ENCODE measurements around the gene ANO6. TPM values are rescaled to one million over a fixed set of nuclear protein-coding genes. Genes with fewer than 3 reads are reported as not detected.

Gene ANO6
- total RNA-seq, 2 experiments from 2014 or later = 13.1 to 13.6 TPM

DNA sequence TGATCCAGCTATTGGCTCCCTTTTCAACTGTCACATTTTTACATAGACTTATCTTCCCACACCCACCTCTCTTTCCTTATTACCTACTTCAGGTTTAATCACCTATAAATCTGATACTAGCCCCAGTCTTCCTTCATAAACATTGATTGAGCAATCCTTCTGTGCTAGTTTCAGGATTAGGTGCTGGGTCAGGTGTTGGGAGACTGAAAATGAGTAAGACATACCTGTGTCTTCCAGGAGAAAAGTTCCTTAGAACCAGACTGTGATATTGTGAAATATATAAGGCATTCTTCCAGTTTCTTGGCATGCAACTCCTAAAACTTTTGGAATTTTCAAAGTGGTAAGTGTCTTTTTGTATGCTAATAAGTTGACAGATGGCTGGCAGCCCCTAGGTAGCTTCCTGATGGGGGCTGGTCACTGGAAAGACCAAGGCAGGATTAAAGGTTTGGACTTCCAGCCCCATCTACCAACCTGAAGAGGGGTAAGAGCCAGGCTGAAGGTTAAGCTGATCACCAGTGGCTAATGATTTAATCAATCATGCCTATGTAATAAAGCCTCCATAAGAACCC lies 4.6 kb downstream of the ANO6 start:
- ChIA-PET POLR2A (no interaction called here), CTCF (interaction anchor here (1.3 kb wide), 1 partner anchor 12 kb away, joined by 5 read pairs; no protein-coding TSS in a partner anchor)
- H3K4me3 Mint-ChIP-seq = no peak overlapping the region
- no peaks in the 10 kb centered on the region for H3K27me3 Mint-ChIP-seq
- TF ChIP-seq, protein P1, sequence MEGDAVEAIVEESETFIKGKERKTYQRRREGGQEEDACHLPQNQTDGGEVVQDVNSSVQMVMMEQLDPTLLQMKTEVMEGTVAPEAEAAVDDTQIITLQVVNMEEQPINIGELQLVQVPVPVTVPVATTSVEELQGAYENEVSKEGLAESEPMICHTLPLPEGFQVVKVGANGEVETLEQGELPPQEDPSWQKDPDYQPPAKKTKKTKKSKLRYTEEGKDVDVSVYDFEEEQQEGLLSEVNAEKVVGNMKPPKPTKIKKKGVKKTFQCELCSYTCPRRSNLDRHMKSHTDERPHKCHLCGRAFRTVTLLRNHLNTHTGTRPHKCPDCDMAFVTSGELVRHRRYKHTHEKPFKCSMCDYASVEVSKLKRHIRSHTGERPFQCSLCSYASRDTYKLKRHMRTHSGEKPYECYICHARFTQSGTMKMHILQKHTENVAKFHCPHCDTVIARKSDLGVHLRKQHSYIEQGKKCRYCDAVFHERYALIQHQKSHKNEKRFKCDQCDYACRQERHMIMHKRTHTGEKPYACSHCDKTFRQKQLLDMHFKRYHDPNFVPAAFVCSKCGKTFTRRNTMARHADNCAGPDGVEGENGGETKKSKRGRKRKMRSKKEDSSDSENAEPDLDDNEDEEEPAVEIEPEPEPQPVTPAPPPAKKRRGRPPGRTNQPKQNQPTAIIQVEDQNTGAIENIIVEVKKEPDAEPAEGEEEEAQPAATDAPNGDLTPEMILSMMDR (IDR thresholded peaks at IDR 0.05) = no peak
- H3K36me3 Mint-ChIP-seq (ENCODE audit: low read depth) = no peaks in the 10 kb centered on the region
- H3K27ac Mint-ChIP-seq = no peak overlapping the region
- ATAC-seq (no peak), DNase-seq (no peak)
- H3K9me3 Mint-ChIP-seq = no peaks in the 10 kb centered on the region
- intact Hi-C loops (cut with micrococcal nuclease) = no loop called here
- H3K4me1 Mint-ChIP-seq (ENCODE audit: low read depth) = peaks cover 43% of the 10 kb centered on the region

DNA sequence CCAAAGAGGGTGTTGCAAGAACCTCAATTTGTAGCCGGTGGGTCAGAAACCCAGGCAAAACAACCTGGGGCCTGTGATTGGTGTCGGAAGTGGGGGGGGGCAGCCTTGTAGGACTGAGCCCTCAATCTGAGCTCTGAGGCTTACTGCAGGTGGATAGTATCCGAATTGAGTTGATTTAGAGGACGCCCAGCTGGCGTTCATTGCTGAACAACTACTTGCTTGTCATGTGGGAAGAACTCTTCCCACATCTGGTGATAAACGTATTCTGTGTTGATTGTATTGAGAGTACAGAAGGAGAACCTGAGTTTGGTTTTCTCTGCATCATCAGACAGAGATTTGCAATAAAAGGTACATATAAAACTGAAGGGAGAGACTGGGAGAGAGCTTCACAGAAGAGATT lies 5.1 kb downstream of the ANO6 start:
- DNase-seq (no peak), ATAC-seq (no peak)
- Mint-ChIP-seq H3K4me1 (ENCODE audit: low read depth) (peaks cover 43% of the 10 kb centered on the region), H3K27me3 (no peaks in the 10 kb centered on the region), H3K27ac (no peak overlapping the region), H3K9me3 (no peaks in the 10 kb centered on the region), H3K4me3 (no peak overlapping the region), H3K36me3 (ENCODE audit: low read depth) (peaks cover 2% of the 10 kb centered on the region)
- intact Hi-C loops (cut with micrococcal nuclease) = no loop called here
- ChIA-PET POLR2A (interaction anchor here (0.8 kb wide), 1 partner anchor 13 kb away, joined by 3 read pairs; no protein-coding TSS in a partner anchor), CTCF (interaction anchor here (1.3 kb wide), 1 partner anchor 11 kb away, joined by 5 read pairs; no protein-coding TSS in a partner anchor)
- TF ChIP-seq, protein P1 (IDR thresholded peaks at IDR 0.05) = no peak

DNA sequence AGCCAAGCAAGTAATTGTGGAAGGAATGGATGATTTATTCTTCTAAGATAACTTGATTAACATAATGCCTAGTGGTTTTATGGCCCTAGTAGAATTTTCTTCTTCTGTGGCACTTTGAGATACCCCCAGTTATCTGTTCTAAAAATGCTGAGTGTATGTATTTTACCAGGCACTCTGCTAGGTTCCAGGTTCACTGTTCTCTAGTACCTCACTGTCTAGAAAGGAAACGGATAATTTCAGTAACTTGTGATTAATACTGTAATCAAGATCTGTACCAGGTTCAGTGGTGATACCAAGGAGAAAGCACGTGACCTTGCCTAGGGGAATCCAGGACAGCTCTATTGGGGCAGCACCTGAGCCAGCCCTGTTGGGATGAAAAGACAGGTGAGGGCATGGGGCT lies 8.0 kb downstream of the ANO6 start:
- no peak for ATAC-seq
- CTCF ChIA-PET = interaction anchor here (1.4 kb wide), 1 partner anchor 8 kb away, joined by 4 read pairs; the partner anchor contains the start of gene ANO6

DNA sequence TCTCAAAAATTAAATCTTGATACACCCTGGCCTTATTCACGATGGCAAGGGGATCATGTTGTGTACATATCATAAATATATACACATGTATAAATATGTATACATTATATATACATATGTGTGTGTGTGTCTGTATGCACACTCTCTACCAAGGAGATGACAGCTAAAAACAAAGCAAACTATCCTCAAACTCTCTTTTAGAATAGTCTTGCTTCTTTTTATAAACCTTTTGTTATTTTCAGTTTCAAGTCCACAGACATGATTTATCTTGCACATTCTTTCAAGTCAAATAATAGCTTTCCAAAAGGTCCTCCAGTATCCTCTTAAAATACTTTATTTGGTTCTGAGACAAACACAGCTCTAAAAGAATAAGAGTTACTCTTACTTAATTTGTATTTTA lies 8.4 kb downstream of the ANO6 start:
- Mint-ChIP-seq H3K27me3 (no peaks in the 10 kb centered on the region), H3K4me1 (ENCODE audit: low read depth) (peaks cover 34% of the 10 kb centered on the region), H3K4me3 (no peak overlapping the region), H3K27ac (no peak overlapping the region), H3K9me3 (no peaks in the 10 kb centered on the region), H3K36me3 (ENCODE audit: low read depth) (peaks cover 4% of the 10 kb centered on the region)
- ATAC-seq = no peak
- TF ChIP-seq, protein P1 (IDR thresholded peaks at IDR 0.05) = no peak
- no peak for DNase-seq
- POLR2A ChIA-PET = no interaction called here
- CTCF ChIA-PET = interaction anchor here (1.4 kb wide), 2 partner anchors 9 kb away, joined by 4 read pairs; partner anchors contain the start of gene ANO6
- intact Hi-C loops (cut with micrococcal nuclease) = no loop called here

More for the DNA sequence above, 8.0 kb downstream of the ANO6 start:
- intact Hi-C loops (cut with micrococcal nuclease) = no loop called here
- TF ChIP-seq, protein P1 (IDR thresholded peaks at IDR 0.05) = no peak
- Mint-ChIP-seq H3K4me1 (ENCODE audit: low read depth) (peaks cover 34% of the 10 kb centered on the region), H3K27me3 (no peaks in the 10 kb centered on the region), H3K9me3 (no peaks in the 10 kb centered on the region), H3K27ac (no peak overlapping the region), H3K36me3 (ENCODE audit: low read depth) (peaks cover 4% of the 10 kb centered on the region), H3K4me3 (no peak overlapping the region)
- no peak for DNase-seq
- POLR2A ChIA-PET = no interaction called here

DNA sequence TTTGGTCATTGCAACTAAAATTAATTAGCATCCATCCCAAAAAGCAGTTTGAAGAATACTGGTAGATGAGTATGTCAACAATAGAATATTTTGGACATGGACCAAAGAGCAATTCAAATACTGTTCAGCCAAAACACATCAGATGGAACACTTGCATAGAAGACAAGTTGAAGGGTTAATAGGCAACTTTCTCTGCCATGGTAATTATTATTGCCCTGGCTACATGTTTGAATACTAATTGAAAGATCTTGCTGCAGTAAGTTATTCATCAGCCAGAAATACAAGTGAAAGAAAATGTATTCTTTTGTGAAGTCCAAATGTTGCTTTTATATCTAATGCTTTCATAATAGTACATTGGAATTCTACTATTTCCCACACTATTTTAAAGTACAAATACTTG lies 10.1 kb downstream of the ANO6 start:
- intact Hi-C loops (cut with micrococcal nuclease) = no loop called here
- DNase-seq = no peak
- H3K27ac Mint-ChIP-seq = no peak overlapping the region

More for the DNA sequence above, 10.1 kb downstream of the ANO6 start:
- TF ChIP-seq, protein P1 (IDR thresholded peaks at IDR 0.05) = no peak
- H3K4me1 Mint-ChIP-seq (ENCODE audit: low read depth) = peaks cover 21% of the 10 kb centered on the region
- H3K36me3 Mint-ChIP-seq (ENCODE audit: low read depth) = peaks cover 4% of the 10 kb centered on the region
- ATAC-seq = no peak
- H3K9me3 Mint-ChIP-seq = no peaks in the 10 kb centered on the region
- CTCF ChIA-PET = no interaction called here
- no peak overlapping the region for H3K4me3 Mint-ChIP-seq
- H3K27me3 Mint-ChIP-seq = no peaks in the 10 kb centered on the region
- POLR2A ChIA-PET = interaction anchor here (1.3 kb wide), 1 partner anchor 9 kb away, joined by 5 read pairs; no protein-coding TSS in a partner anchor
